22Rv1 (cell line): ENCODE measurements around the gene ZNF385A.

Source experiments
- ZFX ChIP-seq: fragments of 450-650 bp; IDR thresholded peaks from 2 replicates; pipeline ENCODE4 v1.6.1; 2017; ENCODE audit warnings: antibody characterized with exemption, borderline replicate concordance
- TF ChIP-seq, protein P1 (sequence below): fragments of 450-650 bp; IDR thresholded peaks from 2 replicates; pipeline ENCODE4 v1.5.1; 2017; ENCODE audit warnings: mild to moderate bottlenecking

DNA sequence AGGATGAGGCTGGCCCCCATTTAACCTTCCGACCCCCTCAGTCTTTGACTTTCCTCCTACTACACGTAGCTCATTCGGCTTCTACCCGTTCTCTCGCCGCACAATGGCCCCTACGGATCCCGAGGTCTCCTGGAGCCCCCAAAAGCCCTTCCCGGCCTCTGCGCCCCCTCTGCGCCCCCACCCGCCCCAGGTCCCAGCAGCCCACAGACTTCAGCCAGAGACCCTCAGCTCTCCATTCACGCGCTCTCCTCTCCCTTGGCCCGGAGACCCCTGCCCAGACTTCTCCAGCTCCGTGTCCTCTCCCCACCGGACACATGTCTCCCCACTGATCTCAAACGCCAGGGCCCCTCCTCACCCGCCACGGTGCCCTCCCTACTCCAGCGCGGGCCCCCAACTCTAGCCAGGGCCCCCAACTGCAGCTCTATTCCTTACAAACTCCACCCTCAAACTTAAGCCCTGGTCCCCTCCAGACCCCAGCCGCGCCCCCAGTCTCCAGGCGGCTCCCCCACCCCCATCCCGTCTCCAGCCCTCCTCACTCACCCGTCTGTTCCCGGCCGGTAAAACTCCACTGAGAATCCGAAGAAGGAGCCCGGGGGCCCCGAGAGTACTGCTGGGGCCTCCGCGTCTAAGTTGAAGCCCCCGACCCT is 34.0 kb upstream of the ZNF385A start:
- TF ChIP-seq ZFX, result no peak
- TF ChIP-seq, protein P1, sequence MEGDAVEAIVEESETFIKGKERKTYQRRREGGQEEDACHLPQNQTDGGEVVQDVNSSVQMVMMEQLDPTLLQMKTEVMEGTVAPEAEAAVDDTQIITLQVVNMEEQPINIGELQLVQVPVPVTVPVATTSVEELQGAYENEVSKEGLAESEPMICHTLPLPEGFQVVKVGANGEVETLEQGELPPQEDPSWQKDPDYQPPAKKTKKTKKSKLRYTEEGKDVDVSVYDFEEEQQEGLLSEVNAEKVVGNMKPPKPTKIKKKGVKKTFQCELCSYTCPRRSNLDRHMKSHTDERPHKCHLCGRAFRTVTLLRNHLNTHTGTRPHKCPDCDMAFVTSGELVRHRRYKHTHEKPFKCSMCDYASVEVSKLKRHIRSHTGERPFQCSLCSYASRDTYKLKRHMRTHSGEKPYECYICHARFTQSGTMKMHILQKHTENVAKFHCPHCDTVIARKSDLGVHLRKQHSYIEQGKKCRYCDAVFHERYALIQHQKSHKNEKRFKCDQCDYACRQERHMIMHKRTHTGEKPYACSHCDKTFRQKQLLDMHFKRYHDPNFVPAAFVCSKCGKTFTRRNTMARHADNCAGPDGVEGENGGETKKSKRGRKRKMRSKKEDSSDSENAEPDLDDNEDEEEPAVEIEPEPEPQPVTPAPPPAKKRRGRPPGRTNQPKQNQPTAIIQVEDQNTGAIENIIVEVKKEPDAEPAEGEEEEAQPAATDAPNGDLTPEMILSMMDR, result no peak
